ENCODE data around the gene RTN4RL1.
A peak's percentile ranks its signal among the peaks of the same experiment; 100 is the strongest.

The RTN4RL1 gene

DNA sequence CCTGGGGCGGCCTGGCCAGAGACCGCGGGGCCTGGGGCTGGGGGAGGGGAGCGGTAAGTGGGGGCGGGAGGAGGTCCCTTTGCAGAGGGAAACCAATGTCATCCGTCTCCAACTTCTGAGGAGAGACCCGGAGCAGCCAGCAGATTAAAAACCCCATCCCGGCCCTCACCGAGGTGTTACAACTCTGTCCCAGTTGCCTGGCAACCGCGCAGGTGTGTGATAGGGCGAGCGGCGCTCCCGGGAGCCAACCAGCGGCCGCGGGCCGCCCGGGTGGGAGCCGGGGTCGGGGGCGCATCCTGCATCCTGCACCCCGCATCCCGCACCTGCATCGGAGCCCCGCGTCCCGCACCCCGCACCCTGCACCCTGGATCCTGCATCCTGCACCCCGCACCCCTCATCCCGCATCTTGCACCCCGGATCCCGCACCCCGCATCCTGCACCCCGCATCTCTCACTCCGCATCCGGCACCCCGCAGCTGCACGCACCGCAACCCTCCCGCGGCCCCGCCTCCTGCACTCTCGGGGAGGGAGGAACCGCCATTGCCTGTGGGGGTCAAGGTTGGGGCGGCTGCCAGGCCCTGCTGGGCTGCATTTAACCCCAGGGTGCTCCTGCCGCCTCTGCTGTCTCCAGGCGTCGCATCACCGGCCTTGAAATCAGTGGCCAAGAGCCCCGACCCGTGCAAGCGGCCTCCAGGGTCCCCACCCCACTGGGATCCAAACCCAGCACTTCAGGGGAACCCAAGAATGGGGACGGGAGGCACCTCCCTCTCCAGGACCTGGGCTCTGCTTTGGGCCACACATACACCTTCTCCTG is 47.3 kb downstream of the RTN4RL1 start:
- DNase-seq (ENCODE audit: low read depth): no peak

- no peak for DNase-seq (ENCODE audit: low read depth)
These were observed 48.5 kb downstream of the RTN4RL1 start for GRCh38 chr17:1976683-1977064.

DNA sequence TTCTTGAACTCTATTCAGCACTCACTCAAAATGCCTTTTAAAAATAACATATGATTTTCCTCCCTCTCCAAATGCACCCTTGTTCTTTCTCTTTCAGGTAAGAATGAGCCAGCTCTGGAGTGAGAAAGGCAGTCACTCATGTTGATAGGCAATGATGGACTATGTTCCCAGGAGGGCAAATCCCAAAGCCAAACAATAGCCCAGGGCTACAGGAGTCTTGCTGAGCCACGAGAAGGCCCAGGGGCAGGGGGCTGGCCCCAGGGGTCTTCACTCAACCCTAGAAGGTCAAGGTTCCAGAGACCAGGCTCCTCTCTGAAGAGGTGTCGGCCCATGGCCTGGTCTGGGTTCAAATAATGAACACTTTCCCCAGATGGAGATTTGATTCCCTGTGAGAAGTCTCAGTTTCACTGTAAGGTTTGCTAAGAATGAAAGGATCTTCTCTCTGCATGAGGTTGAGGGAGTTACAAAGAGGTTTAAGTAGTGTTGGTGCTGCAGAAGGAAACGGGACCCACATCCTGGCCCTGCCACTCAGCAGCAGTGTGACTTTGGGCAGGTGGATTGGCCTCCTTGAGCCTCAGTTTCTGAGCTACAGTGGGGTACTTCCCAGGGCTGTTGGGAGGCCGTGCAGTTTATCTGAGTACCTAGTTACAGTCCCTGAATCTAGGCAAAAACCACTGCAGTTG is 49.0 kb downstream of the RTN4RL1 start:
- no peak for DNase-seq (ENCODE audit: low read depth)

GRCh38 chr17:1975573-1975972 is 49.6 kb downstream of the RTN4RL1 start:
- no peak for DNase-seq (ENCODE audit: low read depth)

GRCh38 chr17:1972487-1973160 is 52.5 kb downstream of the RTN4RL1 start:
- DNase-seq (ENCODE audit: low read depth): no peak

DNA sequence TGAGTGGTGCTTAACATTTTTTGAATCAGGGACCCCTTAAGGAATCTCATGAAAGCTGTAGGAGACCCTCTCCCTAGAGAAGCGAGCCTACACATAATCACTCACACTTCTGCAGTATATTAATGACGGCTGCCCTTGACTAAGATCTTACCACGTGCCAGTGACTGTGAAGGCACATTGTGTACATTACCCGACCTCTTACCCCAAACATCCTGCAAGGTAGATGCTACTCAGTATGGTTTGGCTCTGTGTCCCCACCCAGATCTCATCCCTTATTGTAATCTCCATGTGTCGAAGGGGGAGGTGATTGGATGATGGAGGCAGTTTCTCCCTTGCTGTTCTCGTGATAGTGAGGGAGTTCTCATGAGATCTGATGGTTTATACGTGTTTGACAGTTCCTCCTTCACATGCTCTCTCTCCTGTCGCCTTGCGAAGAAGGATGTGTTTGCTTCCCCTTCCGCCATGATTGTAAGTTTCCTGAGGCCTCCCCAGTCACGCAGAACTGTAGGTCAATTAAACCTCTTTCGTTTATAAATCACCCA is 54.2 kb downstream of the RTN4RL1 start:
- DNase-seq (ENCODE audit: low read depth): no peak

DNA sequence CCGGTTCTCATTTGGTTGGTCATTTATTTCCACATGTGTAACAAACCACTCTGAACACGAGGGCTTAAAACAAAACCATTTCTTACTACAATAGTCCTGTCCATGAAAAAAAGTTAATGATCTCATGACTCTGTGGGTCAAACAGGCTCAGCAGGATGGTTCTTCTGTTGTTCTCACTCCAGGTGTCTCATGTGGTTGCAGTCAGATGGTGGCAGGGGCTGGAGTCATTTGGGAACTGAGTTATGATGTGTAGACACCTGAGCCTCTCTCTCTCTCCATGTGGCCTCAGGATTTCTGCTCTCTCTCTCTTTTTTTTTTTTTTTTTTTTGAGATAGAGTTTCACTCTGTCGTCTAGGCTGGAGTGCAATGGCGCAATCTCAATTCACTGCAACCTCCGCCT is 55.4 kb downstream of the RTN4RL1 start:
- DNase-seq (ENCODE audit: low read depth): no peak

GRCh38 chr17:1967213-1967612 is 57.9 kb downstream of the RTN4RL1 start:
- DNase-seq (ENCODE audit: low read depth): peak; percentile 31

DNA sequence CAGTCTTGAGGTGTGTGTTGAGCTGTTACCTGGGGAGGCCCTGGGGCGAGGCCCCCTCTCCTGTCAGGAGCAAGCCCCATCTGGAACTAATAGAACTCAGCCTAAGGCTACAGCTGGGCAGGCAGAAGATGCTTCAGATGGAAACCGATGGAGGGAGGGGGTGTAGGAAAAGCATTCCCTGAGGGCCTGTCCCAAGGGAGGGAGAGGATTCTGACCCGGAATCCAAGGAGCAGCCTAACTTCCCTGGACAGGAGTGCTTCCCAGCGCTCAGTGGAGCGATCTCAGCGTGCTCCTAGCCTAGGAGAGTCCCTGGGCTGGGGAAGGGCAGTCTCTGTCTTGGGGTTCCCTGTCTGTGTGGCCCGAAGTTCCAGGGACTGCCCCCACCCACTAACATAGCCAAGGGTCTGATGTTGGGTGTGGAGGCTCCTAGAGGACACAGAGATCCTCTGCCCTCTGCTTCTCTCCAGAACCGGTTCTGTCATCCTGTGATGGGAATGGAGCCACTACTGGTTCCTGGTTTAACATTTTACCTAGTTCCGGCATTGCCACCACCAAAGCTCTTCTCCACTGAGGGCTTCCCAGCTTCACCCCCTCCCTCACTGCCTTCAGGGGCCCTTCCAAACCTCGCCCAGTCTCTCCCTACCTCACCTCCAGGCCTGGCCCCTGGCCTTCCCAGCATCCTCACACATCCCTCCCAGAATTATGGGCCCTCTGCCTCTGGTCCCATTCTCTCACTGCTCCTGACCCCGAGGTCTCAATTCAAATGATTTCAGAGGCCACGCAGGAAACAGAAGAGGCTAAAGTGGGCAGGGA is 58.7 kb downstream of the RTN4RL1 start:
- DNase-seq (ENCODE audit: low read depth): no peak

GRCh38 chr17:1965556-1966273 is 59.4 kb downstream of the RTN4RL1 start:
- no peak for DNase-seq (ENCODE audit: low read depth)

DNA sequence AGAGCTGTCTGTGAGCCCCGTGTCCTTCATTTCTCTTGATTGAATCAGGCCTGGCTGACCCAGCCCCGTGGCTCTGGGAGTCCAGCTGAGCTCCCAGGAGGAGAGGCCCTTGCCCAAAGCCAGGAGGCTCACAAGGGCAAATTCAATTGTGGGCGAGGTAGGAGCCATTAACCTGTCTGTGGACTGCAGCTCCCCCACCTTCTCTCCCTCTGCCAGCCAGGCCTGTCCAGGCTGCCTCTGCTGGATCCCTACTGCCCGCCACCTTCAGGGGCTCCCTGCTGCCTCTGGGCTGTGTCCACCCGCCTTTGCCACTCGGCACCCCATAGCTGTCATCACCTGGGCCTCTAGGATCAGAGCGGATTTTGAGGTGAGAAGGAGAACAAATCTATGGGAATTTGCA is 61.9 kb downstream of the RTN4RL1 start:
- no peak for DNase-seq (ENCODE audit: low read depth)

- DNase-seq (ENCODE audit: low read depth): no peak
These were observed 63.9 kb downstream of the RTN4RL1 start for GRCh38 chr17:1961189-1961588.

GRCh38 chr17:1960545-1960912 is 64.6 kb downstream of the RTN4RL1 start:
- no peak for DNase-seq (ENCODE audit: low read depth)

DNA sequence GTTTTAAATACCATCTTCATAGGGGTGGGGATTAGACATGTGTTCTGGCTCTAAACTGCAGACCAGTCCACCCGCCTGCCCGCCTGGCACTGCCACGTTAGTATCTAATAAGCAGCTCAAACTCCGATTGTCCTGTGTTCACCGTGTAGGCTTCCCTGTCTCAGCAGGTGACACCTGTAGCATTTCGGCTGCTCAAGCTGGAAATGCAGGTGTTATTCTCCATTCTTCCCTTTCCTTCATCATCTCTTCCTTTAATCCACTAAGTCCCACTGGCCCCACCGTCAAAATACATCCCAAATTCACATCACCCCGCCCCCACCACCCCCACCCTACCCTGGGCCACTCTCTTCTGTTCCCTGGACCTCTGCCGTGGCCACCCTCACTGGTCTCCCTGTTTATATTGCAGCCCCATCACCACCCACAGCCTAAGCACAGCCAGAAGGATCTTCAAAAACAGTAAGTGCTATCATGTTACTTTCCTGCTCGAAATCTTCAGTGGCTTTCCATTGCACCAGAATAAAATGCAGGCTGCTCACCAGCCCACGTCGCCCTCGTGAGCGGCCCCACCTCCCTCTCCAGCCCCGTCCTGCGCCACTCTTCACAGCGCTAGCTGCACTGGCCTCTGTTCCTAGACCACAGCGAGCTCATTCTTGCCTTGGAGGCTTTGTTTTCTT is 65.1 kb downstream of the RTN4RL1 start:
- DNase-seq (ENCODE audit: low read depth): no peak

- DNase-seq (ENCODE audit: low read depth): no peak
These were observed 66.8 kb downstream of the RTN4RL1 start for GRCh38 chr17:1958134-1958881.

DNA sequence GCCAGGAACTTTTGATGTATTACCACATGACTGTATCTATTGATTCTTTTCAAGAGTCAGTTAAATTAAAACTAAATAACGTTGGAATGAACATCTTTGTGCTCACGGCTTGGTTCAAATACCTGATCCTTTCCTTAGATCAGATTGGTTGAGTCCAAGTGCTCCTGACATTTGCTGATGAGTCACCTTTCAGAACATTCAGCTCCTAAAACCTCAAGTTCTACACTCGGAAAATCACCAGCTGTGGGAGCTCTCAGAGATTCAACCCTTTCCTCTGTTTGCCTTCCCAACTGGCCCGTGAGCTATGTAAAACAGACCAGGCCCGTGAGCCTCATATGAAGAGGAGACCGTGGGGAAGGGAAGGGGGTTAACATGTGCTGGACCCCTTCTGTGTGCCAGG is 68.1 kb downstream of the RTN4RL1 start:
- no peak for DNase-seq (ENCODE audit: low read depth)

DNA sequence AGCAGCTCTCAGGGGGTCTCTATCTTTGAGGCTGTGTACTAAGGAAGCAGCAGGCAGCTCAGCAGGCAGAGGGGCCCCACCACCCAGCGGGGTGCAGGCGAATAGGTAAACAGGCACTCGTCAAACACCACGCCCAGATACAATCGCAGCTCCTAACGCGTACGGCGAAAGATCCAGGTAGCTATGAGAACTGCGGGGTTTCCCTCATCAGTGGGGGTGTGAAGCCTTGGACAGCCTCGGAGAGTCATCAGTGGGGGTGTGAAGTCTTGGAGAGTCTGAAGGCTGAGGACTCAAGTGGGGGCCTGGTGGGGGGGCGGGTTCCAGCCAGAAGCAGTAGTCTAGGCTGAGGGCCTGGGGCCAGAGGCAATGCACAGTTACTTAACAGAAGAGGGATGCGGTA is 69.0 kb downstream of the RTN4RL1 start:
- no peak for DNase-seq (ENCODE audit: low read depth)

- DNase-seq (ENCODE audit: low read depth): no peak
These were observed 71.3 kb downstream of the RTN4RL1 start for GRCh38 chr17:1953831-1954230.

GRCh38 chr17:1951920-1952319 is 73.2 kb downstream of the RTN4RL1 start:
- DNase-seq (ENCODE audit: low read depth): no peak

DNA sequence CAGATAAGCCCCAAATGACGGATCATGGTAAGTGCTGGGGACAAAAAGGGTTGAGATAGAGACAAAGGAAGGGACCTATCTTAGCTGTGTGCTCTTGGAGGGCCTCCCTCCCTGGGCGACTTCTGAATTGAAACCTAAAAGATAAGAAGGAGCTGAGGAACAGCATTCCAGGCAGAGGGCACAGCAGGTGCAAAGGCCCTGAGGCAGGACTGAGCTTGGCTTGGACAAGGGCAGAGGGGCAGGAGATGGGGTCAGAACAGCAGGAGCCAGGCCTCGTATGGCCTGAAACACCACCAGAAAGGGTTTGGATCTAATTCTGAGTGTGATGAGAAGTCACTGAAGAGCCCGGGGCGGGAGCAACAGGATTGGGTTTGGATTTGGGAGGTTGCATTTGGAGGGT is 75.4 kb downstream of the RTN4RL1 start:
- DNase-seq (ENCODE audit: low read depth): no peak
